SH-SY5Y (cell line): ENCODE measurements around the gene SF3A1.

Source experiments
- GATA2 ChIP-seq: IDR thresholded peaks from 2 replicates; pipeline ENCODE4 v1.6.1; 2011; ENCODE audit warnings: mild to moderate bottlenecking, low read depth, low read length
- GATA3 ChIP-seq: IDR thresholded peaks from 2 replicates; pipeline ENCODE4 v1.6.1; 2011; ENCODE audit warnings: low read depth, mild to moderate bottlenecking, low read length, moderate library complexity

SF3A1 gene

GRCh38 chr22:30356449-30357235 lies at the start of gene SF3A1, which contains the start of gene CCDC157:
Gene SF3A1, minus strand, starts transcription at chr22:30356894. Its CDS starts 102 bp downstream, at chr22:30356792.
Gene CCDC157, plus strand, starts transcription at chr22:30357007. Its CDS starts 8,994 bp downstream, at chr22:30366001.
- no peak for TF ChIP-seq GATA2
- TF ChIP-seq GATA3, result no peak

DNA sequence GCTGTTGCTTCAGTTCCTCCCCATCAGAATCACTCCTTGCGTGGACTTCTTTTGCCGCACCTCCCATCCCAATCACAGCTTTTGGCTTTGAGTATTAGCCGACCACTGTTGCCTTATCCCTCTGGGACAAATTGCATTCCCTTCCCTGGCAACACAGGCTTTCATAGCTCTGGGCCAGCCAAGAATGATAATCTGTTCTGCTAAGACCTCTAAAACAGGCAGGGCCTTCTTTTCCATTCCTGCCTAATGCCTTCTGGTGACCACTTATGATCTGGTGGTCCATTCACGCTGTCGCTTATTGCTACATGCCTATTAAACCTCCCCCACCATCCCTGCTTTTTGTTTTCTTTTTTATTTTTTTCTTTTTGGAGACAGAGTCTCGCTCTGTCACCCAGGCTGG lies 49.7 kb upstream of the SF3A1 start:
- TF ChIP-seq GATA3 (no peak), GATA2 (no peak)

DNA sequence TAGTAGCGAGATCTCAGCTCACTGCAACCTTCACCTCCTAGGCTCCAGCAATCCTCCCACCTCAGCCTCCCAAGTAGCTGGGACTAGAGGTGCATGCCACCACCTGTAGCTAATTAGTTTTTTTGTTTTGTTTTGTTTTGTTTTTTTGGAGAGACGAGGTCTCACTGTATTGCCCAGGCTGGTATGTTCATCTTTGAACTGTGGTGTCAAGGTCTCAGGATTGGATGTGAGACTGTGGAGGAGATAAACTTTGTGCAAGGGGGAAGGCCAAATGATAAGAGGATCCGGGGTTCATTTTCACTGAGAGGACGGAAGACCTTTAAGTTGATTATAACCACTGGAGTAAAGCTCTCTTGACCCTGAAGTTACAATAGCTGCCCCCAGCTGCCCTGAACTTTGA lies 49.0 kb upstream of the SF3A1 start:
- TF ChIP-seq GATA2 (no peak), GATA3 (no peak)

DNA sequence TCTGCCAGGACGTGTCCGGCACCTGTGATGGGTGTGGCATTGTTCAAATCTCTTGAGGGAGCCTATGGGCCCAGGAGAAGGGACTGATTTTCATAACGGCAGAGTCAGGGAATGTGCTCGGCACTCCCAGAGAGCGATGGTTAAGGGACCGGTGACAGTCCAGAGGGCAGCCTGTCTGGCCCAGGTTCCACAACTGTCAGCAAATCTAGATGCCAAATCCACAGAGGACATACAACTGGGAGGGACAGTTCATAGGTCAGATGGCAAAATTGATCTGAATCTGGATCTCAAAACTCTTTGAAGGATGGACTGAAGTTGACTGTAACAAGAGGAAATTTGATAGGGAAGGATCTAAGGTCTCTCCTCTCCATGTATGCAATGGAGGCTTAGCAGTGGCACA lies 47.6 kb upstream of the SF3A1 start:
- no peak for TF ChIP-seq GATA2
- no peak for TF ChIP-seq GATA3

DNA sequence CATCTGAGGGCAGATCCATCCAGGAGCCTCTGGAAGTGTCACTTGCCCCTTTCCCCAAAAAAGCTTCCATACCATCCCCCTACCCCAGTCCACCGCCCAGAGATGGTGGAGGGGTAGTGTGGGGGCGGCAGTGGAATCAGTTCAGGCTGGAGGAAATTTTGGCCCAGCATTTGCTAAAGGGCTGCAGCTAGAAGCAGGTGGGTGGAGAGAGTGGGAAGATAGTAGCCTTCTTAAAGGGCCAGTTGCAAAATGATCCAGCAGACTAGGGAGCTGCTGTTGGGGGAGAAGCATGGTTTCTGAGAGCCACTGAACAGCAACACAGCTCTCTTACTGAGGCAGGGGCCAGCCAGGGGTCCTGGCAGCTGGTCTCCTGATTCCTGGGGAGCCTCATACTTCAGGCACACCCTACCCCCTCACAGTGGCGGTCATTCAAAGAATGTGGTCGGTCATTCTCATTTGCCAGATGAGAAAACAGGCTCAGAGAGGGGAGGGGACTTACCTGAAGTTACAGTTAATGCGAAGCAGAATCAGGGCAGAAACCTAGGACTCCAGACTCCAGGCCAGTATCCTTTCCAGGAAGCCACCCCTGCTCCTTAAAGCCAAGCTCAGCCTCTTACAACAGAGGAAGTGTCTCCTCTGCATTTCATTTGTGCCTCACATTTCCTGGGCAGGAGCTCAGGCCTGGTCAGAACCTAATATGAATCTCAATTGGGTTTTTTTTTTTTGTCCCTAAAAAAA lies 45.5 kb upstream of the SF3A1 start:
- TF ChIP-seq GATA2 (no peak), GATA3 (no peak)

DNA sequence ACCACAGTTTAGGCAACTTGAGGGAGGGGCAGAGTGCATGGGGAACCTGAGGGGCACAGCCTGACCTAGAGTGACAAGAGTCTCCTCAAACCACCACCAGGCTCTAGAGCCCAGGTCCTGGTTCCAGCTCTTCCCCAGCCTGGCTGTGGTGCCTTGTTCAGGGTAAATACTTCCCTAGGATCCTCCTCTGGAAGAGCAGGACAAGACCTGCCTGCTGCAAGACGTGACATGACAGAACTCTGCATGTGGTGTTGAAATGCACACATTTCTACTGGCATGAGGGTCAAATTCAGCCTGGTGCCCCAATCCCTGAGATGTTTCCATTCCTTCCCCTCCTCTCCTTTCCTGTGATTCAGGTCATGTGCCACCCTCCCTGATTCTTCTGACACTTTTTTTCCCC lies 43.5 kb upstream of the SF3A1 start:
- no peak for TF ChIP-seq GATA2
- TF ChIP-seq GATA3, result no peak

- no peak for TF ChIP-seq GATA2
- TF ChIP-seq GATA3, result no peak
Measured at GRCh38 chr22:30399718-30400117, 43.0 kb upstream of the SF3A1 start.

DNA sequence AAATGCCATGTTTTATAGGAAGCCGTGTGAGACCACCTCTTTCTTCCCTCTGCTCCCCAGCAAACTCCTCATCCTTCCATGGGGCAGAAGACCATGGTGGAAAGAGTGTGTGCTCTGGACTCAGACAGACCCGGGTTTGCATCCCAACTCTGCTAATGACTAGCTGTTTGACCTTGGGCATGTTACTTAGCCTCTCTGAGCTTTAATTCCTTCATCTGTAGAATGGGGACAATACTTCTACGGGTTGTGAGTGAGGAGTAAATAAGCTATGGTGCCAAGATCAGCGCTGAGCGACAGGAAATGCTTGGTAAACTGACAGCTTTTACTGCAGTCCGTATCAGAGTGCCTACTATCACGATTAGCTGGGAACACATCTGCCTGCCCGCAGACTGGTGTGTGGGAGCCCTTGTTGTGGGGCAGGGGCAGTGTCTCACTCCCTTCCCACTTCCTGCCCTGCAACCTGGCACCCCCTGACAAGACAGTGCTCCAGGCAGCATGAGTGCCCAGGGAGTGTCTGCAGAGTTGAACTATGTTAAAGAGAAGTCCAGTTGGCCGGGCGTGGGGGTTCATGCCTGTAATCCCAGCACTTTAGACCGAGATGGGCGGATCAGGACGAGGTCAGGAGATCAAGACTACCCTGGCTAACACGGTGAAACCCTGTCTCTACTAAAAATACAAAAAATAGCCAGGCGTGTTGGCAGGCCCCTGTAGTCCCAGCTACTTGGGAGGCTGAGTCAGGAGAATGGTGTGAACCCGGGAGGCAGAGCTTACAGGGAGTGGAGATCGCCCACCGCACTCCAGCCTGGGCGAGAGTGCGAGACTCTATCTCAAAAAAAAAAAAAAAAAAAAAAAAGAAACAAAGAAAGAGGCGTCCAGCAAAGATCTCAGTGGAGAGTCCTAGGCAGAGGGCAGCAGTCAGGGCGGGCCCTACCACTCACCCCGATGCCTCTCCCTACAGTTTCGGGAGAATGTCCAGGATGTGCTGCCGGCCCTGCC lies 42.3 kb upstream of the SF3A1 start:
- TF ChIP-seq GATA3 (no peak), GATA2 (no peak)

DNA sequence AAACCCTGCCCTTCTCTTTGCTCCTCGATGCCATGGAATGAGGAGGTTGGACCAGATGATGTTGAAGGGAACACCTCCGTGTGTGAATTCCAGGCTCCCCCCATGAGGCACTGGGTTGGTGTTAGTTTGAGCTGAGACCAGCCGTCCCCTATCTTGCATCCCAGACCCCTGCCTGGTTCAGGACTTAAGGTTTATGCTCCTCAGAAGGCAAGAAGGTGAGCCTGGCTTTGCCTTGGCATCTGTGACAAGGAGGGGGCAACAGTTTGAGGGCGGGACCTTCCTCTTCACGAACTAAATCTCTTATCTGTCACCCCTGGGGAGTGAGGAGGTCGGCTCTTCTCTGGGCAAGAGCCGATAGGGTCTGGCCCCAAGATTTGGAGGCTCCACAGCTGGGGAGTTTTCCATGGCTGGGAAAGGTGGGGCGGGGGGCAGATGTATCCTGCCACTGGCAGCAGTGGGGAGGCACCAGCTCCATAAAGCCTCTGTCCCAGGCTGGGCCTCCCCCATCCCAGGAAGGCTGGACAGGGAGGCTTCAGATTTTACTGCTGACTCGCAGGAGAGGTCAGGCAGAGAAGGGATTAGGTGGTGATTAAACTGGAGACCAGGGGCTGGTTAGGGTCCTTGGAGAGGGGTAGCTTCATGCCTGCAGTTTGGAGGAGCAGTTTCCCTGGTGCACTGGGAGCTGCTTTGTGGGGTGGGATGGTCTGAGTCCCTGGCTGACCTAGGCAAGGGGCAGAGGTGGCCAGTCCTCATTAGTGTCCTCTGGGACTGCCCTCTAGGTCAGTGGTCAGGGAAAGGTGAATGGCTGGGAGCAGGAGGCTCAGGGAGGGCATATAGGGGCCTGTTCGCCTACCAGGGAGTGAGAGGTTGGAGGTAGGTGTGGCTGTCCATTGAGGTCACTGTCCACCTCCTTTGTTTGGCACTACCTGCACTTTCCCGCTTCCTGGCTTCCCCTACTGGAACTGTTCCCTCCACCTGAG lies 41.3 kb upstream of the SF3A1 start:
- TF ChIP-seq GATA2, result no peak
- no peak for TF ChIP-seq GATA3

GRCh38 chr22:30396871-30397655 lies 40.4 kb upstream of the SF3A1 start, which contains the start of gene SEC14L2:
Gene SEC14L2, plus strand, starts transcription at chr22:30397018. Its CDS starts 99 bp downstream, at chr22:30397117.
- TF ChIP-seq GATA3 (no peak), GATA2 (no peak)

DNA sequence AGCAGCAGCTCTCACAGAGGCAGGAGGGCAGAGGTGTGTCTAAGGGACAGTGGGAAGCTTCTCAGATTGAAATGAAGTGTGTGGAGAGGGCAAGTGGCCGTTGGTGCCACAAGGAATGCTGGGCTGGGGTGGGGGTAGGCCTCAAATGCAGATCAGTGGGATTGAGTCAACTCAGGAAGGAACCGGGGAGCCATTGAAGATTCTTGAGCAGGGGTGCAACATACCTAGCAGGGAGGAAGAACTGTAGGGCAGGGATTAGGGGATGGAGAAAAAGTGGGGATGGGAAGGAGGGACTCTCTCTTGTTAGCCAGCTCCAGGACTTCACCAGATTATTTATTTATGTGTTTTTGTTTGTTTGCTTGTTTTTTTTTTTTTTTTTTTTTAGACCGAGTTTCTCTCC lies 37.2 kb upstream of the SF3A1 start:
- no peak for TF ChIP-seq GATA2
- TF ChIP-seq GATA3, result no peak

DNA sequence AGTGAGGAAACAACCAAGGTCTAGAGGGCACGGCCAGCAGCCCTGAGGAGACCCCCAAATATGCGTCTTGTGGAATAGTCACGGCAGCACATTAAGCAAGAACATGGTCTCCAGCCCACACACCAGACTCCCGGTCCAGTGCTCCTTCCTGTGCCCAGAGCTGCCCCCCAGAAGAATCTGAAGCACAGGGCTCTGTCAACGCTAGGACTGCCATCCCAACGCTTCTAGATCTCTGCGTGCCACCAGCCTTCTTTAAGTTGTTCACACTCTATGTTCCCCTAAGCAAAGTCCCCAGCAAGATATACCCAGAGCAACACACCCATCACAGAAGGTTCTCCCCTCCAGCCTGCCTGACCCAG lies 36.6 kb upstream of the SF3A1 start:
- TF ChIP-seq GATA2 (no peak), GATA3 (no peak)
